AG09319 (cell line): ENCODE results near the gene LRRC34.

Experiments used
- DNase-seq: peaks from one replicate; pipeline ENCODE4 v3.0.0-alpha.2; 2010; ENCODE audit warnings: low read depth; ENCODE audit errors: extremely low read depth
- TF ChIP-seq, protein P1 (sequence below): IDR thresholded peaks from 2 replicates; pipeline ENCODE4 v1.5.1; 2011; ENCODE audit warnings: low read depth, mild to moderate bottlenecking, inconsistent platforms, low read length, moderate library complexity

The LRRC34 gene

DNA sequence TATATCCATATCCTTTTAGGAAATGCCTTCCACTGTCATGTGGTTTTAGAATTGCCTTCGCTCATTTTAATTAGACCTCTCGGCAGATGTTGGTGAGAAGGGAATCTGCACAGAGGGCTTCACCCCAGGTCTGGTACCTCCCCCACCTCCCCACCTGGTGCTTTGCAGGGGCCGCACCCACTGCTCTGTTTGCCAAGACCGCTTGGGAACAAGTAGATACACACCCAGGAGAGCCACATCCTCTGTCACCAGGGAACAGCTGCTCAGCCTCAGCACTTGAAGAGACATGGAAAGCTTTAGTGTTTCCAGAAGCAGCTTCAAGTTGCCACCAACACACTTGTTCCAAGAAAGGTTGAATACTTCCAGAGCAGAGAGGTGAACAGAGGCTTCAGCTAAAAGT lies 35.2 kb upstream of the LRRC34 start:
- TF ChIP-seq, protein P1, sequence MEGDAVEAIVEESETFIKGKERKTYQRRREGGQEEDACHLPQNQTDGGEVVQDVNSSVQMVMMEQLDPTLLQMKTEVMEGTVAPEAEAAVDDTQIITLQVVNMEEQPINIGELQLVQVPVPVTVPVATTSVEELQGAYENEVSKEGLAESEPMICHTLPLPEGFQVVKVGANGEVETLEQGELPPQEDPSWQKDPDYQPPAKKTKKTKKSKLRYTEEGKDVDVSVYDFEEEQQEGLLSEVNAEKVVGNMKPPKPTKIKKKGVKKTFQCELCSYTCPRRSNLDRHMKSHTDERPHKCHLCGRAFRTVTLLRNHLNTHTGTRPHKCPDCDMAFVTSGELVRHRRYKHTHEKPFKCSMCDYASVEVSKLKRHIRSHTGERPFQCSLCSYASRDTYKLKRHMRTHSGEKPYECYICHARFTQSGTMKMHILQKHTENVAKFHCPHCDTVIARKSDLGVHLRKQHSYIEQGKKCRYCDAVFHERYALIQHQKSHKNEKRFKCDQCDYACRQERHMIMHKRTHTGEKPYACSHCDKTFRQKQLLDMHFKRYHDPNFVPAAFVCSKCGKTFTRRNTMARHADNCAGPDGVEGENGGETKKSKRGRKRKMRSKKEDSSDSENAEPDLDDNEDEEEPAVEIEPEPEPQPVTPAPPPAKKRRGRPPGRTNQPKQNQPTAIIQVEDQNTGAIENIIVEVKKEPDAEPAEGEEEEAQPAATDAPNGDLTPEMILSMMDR, result no peak
- no peak for DNase-seq

DNA sequence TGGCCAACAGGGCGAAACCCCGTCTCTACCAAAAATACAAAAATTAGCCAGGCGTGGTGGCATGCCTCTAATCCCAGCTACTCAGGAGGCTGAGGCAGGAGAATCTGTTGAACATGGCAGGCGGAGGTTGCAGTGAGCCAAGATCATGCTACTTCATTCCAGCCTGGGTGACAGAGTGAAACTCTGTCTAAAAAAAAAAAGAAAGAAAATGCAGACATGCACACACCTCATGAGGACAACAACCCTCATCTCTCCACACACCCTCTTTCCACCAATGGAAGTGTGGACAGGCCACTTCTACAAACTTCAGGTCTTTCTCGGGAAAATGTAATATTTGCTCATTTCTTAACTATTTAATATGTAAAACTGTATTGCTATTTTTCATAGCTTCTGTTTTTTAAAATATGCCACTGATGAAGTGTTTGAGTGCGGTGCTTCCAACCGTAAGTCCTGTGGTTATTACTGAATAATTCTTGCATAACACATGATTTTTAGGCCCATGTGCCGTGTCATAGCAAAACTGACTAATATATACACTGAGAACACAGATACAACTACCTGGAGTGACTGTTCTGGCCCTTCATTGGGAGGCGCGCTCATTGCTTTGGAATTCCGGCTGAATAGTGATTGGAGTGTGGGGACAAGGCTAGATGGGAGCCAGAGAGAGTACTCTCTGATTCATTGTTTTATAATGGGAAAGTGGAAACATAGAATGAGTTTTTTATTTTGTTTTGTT lies 33.9 kb upstream of the LRRC34 start:
- TF ChIP-seq, protein P1, result no peak
- no peak for DNase-seq

DNA sequence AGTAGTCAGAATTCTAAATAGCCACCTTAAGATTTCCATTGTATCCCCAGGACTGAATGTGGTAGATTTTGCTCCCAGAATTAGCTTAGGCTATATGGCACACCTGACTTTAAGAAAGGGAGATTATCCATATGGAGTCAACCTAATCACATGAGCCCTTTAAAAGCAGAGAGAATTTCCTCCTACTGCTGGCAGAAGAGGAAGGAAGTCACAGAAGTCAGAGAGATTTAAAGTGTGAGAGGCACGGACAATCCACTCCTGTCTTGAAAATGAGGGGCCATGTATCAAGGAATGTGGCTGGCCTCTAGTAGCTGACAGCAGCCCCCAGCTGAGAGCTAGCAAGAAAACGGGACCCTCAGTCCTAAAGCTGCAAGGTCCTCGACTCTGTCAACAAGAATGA lies 30.3 kb upstream of the LRRC34 start:
- no peak for DNase-seq
- TF ChIP-seq, protein P1, result no peak

DNA sequence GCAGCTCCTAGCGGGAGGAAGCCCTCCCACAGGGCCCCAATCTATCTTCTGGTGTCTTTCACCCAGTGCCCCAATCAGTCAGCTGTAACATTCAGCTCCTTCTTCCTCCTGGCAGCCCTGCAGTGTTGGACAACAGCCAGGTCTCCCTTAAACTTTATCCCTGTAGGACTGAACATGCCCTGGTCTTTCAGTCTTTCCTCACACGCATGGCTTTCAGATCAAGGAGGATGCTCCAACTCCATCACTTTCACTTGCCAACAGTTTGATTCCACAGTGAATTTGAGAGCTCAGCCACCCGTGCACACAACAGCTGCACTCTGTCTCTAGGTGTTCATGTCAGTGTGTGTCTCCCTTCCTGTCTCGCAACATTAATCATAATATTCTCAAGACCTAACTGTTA lies 28.5 kb upstream of the LRRC34 start:
- DNase-seq, result no peak
- TF ChIP-seq, protein P1, result no peak

DNA sequence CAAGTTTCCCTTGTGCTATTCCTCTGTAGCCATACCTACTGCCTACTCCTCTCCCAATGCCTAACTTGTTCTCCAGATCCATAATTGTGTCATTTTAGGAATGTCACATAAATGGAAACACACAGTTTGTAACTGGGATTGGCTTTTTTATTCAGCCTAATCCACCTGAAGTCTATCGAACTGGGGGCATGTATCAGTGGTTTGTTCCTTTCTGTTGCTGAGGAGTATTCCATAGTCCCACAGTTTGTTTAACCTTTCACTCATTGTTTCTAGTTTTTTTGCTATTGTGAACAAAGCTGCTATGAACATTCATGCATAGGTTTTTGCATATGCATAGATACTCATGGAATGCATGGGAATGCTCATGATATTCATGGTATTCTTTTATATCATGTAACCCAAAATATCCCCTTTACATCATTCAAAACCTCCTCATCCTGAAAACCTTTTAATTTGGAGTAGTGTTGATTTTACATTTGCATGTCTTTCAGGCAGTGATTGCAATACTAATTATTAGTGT lies 25.9 kb upstream of the LRRC34 start:
- DNase-seq, result no peak
- TF ChIP-seq, protein P1, result no peak

DNA sequence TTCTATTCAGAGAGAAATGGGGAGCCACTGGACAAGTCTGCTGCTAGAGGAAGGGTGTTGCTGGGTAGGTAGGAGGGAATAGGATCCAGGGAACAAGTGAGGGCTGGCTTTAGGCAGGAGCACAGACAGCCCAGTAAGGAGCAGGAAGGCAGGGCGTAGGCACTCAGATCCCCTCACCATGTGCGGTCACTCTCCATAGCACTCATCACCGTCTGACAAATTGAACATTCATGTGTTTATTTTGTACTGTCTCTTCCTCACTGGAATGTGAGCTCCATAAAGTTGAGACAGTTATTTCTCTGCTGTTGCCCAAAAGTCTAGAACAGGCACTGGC lies 24.2 kb upstream of the LRRC34 start:
- DNase-seq, result no peak

More for the DNA sequence above, 24.2 kb upstream of the LRRC34 start:
- TF ChIP-seq, protein P1, result no peak
